Thoracic aorta (tissue), 2 donors: ENCODE data around the gene MAGI1. TPM values are rescaled to one million over a fixed set of nuclear protein-coding genes. Genes with fewer than 3 reads are reported as not detected.

Source experiments
- ATAC-seq: fragments of 150-250 bp; one replicate; pipeline ENCODE4 v1.8.0; 2017; ENCODE audit warnings: low read depth; ENCODE audit not compliant: insufficient number of reproducible peaks, low FRiP score
- DNase-seq: peaks from one replicate; pipeline ENCODE4 v3.0.0-alpha.2; 2020; ENCODE audit warnings: low spot score
- H3K27ac ChIP-seq, 2 donors: fragments of 200-600 bp; sonication (generic); 1 replicate in 1 of 2; 2 replicates in 1 of 2; pipeline ENCODE4 v1.5.1; 2016; ENCODE audit warnings: mild to moderate bottlenecking in 2 of 2, moderate library complexity in 2 of 2
- H3K27me3 ChIP-seq: fragments of 200-600 bp; sonication (generic); replicated peaks from 2 replicates; pipeline ENCODE4 v1.6.0; 2016; ENCODE audit warnings: mild to moderate bottlenecking; ENCODE audit not compliant: insufficient read depth
- H3K36me3 ChIP-seq: fragments of 200-600 bp; sonication (generic); one replicate; pipeline ENCODE4 v1.5.1; 2016
- H3K4me1 ChIP-seq, 2 donors: fragments of 200-600 bp; sonication (generic); 1 replicate in 1 of 2; 2 replicates in 1 of 2; pipeline versions ENCODE4 v1.5.1 to v1.6.0; 2016; ENCODE audit warnings: low read depth in 2 of 2, mild to moderate bottlenecking in 1 of 2; ENCODE audit not compliant: control insufficient read depth in 1 of 2
- H3K4me3 ChIP-seq: fragments of 200-600 bp; sonication (generic); 2 replicates; pipeline ENCODE4 v1.5.1; 2016; ENCODE audit warnings: mild to moderate bottlenecking
- H3K9me3 ChIP-seq: fragments of 200-600 bp; sonication (generic); 2 replicates; pipeline ENCODE4 v1.5.1; 2016
- CTCF ChIP-seq: fragments of 200-600 bp; sonication (generic); IDR thresholded peaks from one replicate; pipeline ENCODE4 v1.5.1; 2019; ENCODE audit warnings: antibody characterized with exemption
- total RNA-seq, 2 donors: library from RNA; depleted of rRNA; stranded (reverse); fragments of >200 nt; gene quantifications; one replicate each; pipeline versions ENCODE4 v1.1.0 to v1.2.3, GENCODE V29; 2016

The MAGI1 gene
- total RNA-seq, 2 donors from 2014 or later: 48.2 to 88.5 TPM

- ATAC-seq (no peak), DNase-seq (no peak)
- Histone ChIP-seq H3K9me3 (no peaks in the 10 kb centered on the region), H3K4me3 (no peak overlapping the region), H3K36me3 (no peaks in the 10 kb centered on the region), H3K27ac (no peak overlapping the region), H3K27me3 (no peaks in the 10 kb centered on the region), H3K4me1 (peaks cover 8 to 23% of the 10 kb centered on the region in 2 donors)
- no peak for TF ChIP-seq CTCF
These were observed 626.1 kb downstream of the MAGI1 start for GRCh38 chr3:65412588-65412987.

DNA sequence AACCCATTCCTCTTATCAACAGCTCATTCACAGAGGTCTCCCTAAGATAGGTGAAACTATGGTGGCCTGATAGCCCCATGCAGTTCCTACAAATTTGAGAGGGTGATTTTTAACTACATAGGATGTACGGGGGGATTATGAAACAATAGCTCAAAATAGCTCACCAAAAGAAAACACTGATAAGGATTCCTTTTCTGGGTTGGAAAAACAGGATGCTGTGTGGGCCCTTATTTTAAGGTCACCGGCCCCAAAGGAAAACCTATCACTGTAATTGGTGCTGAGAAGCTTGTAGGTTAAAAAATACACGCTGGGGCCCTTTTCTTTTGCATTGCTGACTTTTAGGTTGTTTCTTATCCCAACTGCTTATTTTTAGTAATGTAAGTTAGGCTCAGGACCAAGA lies 627.4 kb downstream of the MAGI1 start:
- no peak for ATAC-seq
- H3K36me3 ChIP-seq: no peaks in the 10 kb centered on the region
- H3K27me3 ChIP-seq: no peaks in the 10 kb centered on the region
- no peak overlapping the region for H3K4me3 ChIP-seq
- no peak for DNase-seq
- TF ChIP-seq CTCF: no peak
- no peaks in the 10 kb centered on the region for H3K9me3 ChIP-seq
- no peak overlapping the region for H3K27ac ChIP-seq
- peaks cover 8 to 23% of the 10 kb centered on the region in 2 donors for H3K4me1 ChIP-seq

DNA sequence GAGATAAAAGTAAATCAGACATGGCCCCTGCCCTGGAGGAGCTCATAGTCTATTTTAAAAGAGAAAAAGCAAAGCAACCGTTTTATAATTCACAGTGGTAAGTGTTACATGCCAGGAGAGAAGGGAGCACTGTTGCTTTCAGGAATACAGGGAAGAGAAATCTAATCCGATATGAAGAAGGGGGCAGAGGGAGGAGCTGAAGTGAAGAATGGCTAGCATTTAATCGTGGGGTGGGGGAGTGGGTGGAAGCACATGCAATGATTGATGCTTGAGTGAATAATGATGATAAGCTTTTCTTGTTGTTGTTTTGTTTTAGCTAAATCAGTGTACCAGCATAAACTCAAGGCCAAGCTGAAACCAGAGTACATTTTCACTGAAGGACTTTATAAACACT lies 629.5 kb downstream of the MAGI1 start:
- Histone ChIP-seq H3K4me1 (peaks cover 8 to 23% of the 10 kb centered on the region in 2 donors), H3K27me3 (no peaks in the 10 kb centered on the region), H3K27ac (no peak overlapping the region), H3K4me3 (no peak overlapping the region), H3K36me3 (no peaks in the 10 kb centered on the region), H3K9me3 (no peaks in the 10 kb centered on the region)
- no peak for TF ChIP-seq CTCF
- ATAC-seq: no peak
- DNase-seq: no peak

DNA sequence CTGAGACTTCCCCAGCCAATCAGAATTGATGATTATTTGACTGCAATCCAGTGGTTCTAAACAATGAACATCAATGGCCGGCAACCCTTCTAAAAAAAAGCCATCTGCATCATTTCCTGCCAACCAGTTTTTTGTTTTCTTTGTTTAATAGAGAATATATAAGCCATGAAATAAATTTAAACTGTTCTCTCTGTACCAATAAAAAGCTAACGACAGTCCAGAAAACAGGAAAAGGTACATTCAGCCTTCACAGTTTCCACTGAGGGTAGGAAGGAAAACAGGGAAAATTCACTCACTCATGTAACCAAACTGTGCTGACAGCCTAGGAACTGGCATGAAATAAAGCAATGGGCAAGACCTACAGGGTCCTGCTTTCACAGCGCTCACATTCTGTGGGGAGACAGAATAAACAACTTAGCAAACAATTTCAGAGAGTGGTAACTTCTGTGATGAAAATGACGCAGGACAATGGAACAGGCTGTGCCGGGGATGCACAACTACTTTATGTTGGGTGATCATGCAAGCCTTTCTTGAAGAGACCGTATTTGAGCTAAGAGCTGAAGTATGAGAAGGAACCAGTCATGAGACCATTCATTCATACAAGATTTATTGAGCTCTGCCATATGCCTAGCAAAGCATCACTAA lies 630.1 kb downstream of the MAGI1 start:
- ATAC-seq (no peak), DNase-seq (no peak)
- Histone ChIP-seq H3K27me3 (no peaks in the 10 kb centered on the region), H3K4me3 (no peak overlapping the region), H3K27ac (no peak overlapping the region), H3K36me3 (no peaks in the 10 kb centered on the region), H3K9me3 (no peaks in the 10 kb centered on the region), H3K4me1 (peaks cover 8 to 23% of the 10 kb centered on the region in 2 donors)
- TF ChIP-seq CTCF: no peak

- H3K4me1 ChIP-seq: peaks cover 4 to 16% of the 10 kb centered on the region in 2 donors
- no peak for TF ChIP-seq CTCF
- H3K27me3 ChIP-seq: no peaks in the 10 kb centered on the region
- H3K36me3 ChIP-seq: no peaks in the 10 kb centered on the region
- DNase-seq (no peak), ATAC-seq (no peak)
- H3K9me3 ChIP-seq: no peaks in the 10 kb centered on the region
- H3K4me3 ChIP-seq: no peak overlapping the region
- H3K27ac ChIP-seq: no peak overlapping the region
These were observed 632.2 kb downstream of the MAGI1 start for GRCh38 chr3:65406470-65406869.
